Fibroblast of lung (primary cell): ENCODE results near the gene CAMKMT. TPM values are rescaled to one million over a fixed set of nuclear protein-coding genes. Genes with fewer than 3 reads are reported as not detected.

Experiments
- DNase-seq, 2 donors: peaks; one replicate each; pipeline versions ENCODE4 v3.0.0 to v3.0.0-alpha.2; 2010; ENCODE audit warnings: low read depth in 2 of 2
- H2AFZ ChIP-seq: 2 replicates; pipeline ENCODE4 v1.5.1; 2012; ENCODE audit warnings: low read length, control low read depth, inconsistent platforms
- H3K27ac ChIP-seq: 2 replicates; pipeline ENCODE4 v1.5.1; 2011; ENCODE audit warnings: low read length, control low read depth; ENCODE audit not compliant: insufficient read depth
- H3K27me3 ChIP-seq: 2 replicates; pipeline ENCODE4 v1.5.1; 2011; ENCODE audit warnings: mild to moderate bottlenecking, low read length; ENCODE audit not compliant: control insufficient read depth, insufficient read depth
- H3K36me3 ChIP-seq: 2 replicates; pipeline ENCODE4 v1.5.1; 2011; ENCODE audit warnings: low read length; ENCODE audit not compliant: control insufficient read depth, insufficient read depth
- H3K4me1 ChIP-seq: 2 replicates; pipeline ENCODE4 v1.5.1; 2011; ENCODE audit warnings: low read length; ENCODE audit not compliant: control insufficient read depth, insufficient read depth; ENCODE audit errors: extremely low read depth
- H3K4me2 ChIP-seq: 2 replicates; pipeline ENCODE4 v1.5.1; 2011; ENCODE audit warnings: low read length, control low read depth; ENCODE audit not compliant: insufficient read depth; ENCODE audit errors: extremely low read depth
- H3K4me3 ChIP-seq, 4 experiments: fragments of 200-600 bp in 1 of 4; sonication (generic) in 1 of 4; replicated peaks in 1 of 4; 2 replicates each; pipeline ENCODE4 v1.5.1; 2011 to 2016; ENCODE audit warnings: low read length in 4 of 4, low read depth in 3 of 4, mild to moderate bottlenecking in 3 of 4, control low read depth in 2 of 4, inconsistent platforms in 1 of 4, mixed read lengths in 1 of 4; ENCODE audit not compliant: insufficient read depth in 1 of 4; ENCODE audit errors: control extremely low read depth in 1 of 4
- H3K79me2 ChIP-seq: 2 replicates; pipeline ENCODE4 v1.5.1; 2012; ENCODE audit warnings: mild to moderate bottlenecking, low read length, inconsistent platforms; ENCODE audit not compliant: control insufficient read depth, insufficient read depth
- H3K9ac ChIP-seq: 2 replicates; pipeline ENCODE4 v1.5.1; 2011; ENCODE audit warnings: mild to moderate bottlenecking, low read length, control low read depth; ENCODE audit not compliant: insufficient read depth
- H3K9me3 ChIP-seq: 2 replicates; pipeline ENCODE4 v1.5.1; 2012; ENCODE audit warnings: low read depth, low read length; ENCODE audit not compliant: control insufficient read depth, insufficient read depth
- H4K20me1 ChIP-seq: 2 replicates; pipeline ENCODE4 v1.5.1; 2011; ENCODE audit warnings: low read length; ENCODE audit not compliant: control insufficient read depth, insufficient read depth; ENCODE audit errors: extremely low read depth
- EZH2 ChIP-seq: IDR thresholded peaks from 2 replicates; pipeline ENCODE4 v1.5.1; 2012; ENCODE audit warnings: low read length, control low read depth, mild to moderate bottlenecking; ENCODE audit errors: missing control alignments
- polyA plus RNA-seq, 2 donors: library from polyadenylated mRNA; depleted of rRNA in 1 of 2; stranded (reverse) in 1 of 2; unstranded in 1 of 2; fragments of >200 nt; gene quantifications; 2 replicates each; pipeline ENCODE4 v1.2.1, GENCODE V29; 2011 to 2012; ENCODE audit warnings: missing spikeins in 1 of 2
- total RNA-seq: library from RNA; depleted of rRNA; stranded (reverse); fragments of >200 nt; gene quantifications from 2 replicates; pipeline ENCODE4 v1.2.1, GENCODE V29; 2014
- TF ChIP-seq, protein P1 (sequence below), 2 donors: IDR thresholded peaks in 1 of 2; conservative IDR thresholded peaks in 1 of 2; 1 replicate in 1 of 2; 2 replicates in 1 of 2; pipeline ENCODE4 v1.5.1; 2011 to 2012; ENCODE audit warnings: low read length in 2 of 2, control low read depth in 1 of 2, inconsistent platforms in 1 of 2, low read depth in 1 of 2, mild to moderate bottlenecking in 1 of 2

CAMKMT gene
- total and polyA plus RNA-seq, 2 donors (not counting 1 experiment from before 2014, with no cell fraction given): 7.9 to 11.6 TPM

DNA sequence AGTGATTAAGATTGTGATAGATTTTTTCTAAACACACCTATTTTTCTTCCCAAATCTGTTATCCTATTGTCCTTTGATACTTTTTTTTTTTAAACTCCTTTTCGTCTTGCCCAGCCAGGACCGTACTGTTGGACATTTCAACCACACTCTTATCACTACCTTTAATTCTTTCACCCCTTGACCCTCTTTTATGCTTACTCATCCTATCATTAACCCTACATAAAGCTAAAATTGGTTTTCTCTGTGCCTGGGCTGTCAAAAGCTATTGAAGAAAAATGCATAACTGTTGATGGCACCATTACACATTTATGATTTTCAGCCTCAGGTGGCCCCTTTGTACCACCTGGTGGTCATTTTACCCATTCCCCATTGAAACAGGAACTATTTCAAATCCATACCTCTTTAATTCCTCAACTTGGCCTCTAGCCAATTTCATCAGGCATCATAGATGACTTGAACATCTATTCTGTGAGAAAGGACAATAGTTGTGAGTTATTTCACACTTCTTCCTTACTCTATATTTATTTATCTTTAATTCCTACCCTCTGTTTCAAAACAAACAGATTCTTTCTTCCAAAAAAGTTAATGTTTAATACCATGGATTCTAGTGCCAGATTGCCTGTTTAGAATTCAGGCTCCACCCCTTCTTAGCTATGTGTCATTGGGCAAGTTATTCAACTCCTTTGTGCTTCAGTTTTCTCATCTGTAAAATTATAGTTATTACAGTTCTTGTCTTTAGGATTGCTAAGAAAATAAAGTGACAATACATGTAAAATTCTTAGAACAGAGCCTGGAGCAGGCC, 258.6 kb downstream of the CAMKMT start:
- H3K36me3 ChIP-seq: no peaks in the 10 kb centered on the region
- DNase-seq: no peak
- no peak overlapping the region for H3K27ac ChIP-seq
- no peaks in the 10 kb centered on the region for H3K9me3 ChIP-seq
- TF ChIP-seq EZH2: no peak
- TF ChIP-seq, protein P1, sequence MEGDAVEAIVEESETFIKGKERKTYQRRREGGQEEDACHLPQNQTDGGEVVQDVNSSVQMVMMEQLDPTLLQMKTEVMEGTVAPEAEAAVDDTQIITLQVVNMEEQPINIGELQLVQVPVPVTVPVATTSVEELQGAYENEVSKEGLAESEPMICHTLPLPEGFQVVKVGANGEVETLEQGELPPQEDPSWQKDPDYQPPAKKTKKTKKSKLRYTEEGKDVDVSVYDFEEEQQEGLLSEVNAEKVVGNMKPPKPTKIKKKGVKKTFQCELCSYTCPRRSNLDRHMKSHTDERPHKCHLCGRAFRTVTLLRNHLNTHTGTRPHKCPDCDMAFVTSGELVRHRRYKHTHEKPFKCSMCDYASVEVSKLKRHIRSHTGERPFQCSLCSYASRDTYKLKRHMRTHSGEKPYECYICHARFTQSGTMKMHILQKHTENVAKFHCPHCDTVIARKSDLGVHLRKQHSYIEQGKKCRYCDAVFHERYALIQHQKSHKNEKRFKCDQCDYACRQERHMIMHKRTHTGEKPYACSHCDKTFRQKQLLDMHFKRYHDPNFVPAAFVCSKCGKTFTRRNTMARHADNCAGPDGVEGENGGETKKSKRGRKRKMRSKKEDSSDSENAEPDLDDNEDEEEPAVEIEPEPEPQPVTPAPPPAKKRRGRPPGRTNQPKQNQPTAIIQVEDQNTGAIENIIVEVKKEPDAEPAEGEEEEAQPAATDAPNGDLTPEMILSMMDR (conservative IDR thresholded peaks at IDR 0.05 in 1 of 2, IDR thresholded peaks at IDR 0.05 in 1 of 2; ENCODE audit: low read depth in 1 of 2, low read length in 2 of 2): no peak
- no peak overlapping the region for H3K9ac ChIP-seq
- H3K4me2 ChIP-seq: no peak overlapping the region
- no peaks in the 10 kb centered on the region for H3K27me3 ChIP-seq
- H3K79me2 ChIP-seq: no peaks in the 10 kb centered on the region
- H4K20me1 ChIP-seq: no peaks in the 10 kb centered on the region
- no peak overlapping the region for H3K4me3 ChIP-seq
- no peak overlapping the region for H2AFZ ChIP-seq
- no peaks in the 10 kb centered on the region for H3K4me1 ChIP-seq

DNA sequence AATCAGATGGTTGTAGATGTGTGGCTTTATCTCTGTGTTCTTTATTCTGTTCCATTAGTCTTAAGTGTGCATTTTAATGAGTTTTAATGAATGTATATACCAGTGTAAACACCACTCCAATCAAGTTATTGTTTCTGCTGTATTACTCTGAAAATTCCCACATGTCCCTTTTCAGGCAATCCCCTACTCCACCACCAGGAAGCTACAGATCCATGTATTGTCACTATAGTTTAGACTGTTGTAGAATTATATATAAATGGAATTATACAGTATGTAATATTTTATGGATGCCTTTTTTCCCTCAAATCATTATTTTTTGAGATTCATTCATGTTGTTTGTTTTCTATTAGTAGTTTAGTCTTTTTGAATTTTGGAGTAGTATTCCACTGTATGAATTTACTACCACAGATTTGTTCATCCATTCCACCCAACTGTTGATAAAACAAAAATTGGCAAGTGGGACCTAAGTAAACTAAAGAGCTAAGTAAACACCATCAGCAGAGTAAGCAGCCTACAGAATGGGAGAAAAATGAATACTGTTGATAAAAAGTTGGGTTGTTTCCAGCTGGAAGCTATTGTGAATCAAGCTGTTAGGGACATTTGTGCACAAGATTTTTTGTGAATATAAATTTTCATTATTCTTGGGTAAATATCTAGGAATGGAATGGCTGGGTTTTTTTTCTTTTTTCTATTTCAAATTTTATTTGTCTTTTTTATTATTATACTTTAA, 262.0 kb downstream of the CAMKMT start:
- H3K27me3 ChIP-seq: no peaks in the 10 kb centered on the region
- no peaks in the 10 kb centered on the region for H3K9me3 ChIP-seq
- TF ChIP-seq, protein P1 (conservative IDR thresholded peaks at IDR 0.05 in 1 of 2, IDR thresholded peaks at IDR 0.05 in 1 of 2; ENCODE audit: low read depth in 1 of 2, low read length in 2 of 2): peak in 1 of 2 donors; percentile 29
- TF ChIP-seq EZH2: no peak
- no peaks in the 10 kb centered on the region for H3K4me1 ChIP-seq
- H3K36me3 ChIP-seq: no peaks in the 10 kb centered on the region
- no peaks in the 10 kb centered on the region for H3K79me2 ChIP-seq
- no peak overlapping the region for H3K27ac ChIP-seq
- DNase-seq: no peak
- H3K4me2 ChIP-seq: no peak overlapping the region
- no peak overlapping the region for H2AFZ ChIP-seq
- no peak overlapping the region for H3K4me3 ChIP-seq
- H4K20me1 ChIP-seq: no peaks in the 10 kb centered on the region
- H3K9ac ChIP-seq: no peak overlapping the region

DNA sequence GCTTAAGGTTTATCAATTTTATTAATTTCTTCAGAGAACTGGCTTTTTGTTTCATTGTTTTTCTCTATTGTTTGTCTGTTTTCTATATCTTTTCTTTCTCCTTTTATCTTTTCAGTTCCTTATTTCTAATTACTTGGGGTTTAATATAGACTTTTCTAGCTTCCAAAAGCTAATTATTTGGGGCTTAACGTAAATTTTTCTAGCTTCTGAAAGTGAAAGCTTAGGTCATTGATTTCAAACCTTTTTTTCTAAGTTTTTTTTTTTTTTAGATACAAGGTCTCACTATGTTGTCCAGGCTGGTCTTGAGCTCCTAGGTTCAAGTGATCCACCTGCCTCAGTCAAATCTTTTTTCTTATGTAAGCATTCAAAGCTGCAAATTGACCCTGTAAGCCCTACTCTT, 266.6 kb downstream of the CAMKMT start:
- H3K4me2 ChIP-seq: no peak overlapping the region
- no peaks in the 10 kb centered on the region for H3K27me3 ChIP-seq
- no peaks in the 10 kb centered on the region for H4K20me1 ChIP-seq
- no peaks in the 10 kb centered on the region for H3K9me3 ChIP-seq
- no peaks in the 10 kb centered on the region for H3K36me3 ChIP-seq
- H3K9ac ChIP-seq: no peak overlapping the region
- DNase-seq: no peak
- no peak overlapping the region for H3K4me3 ChIP-seq
- no peak overlapping the region for H2AFZ ChIP-seq
- H3K27ac ChIP-seq: no peak overlapping the region
- H3K4me1 ChIP-seq: no peaks in the 10 kb centered on the region
- H3K79me2 ChIP-seq: no peaks in the 10 kb centered on the region
- TF ChIP-seq EZH2: no peak
- TF ChIP-seq, protein P1 (conservative IDR thresholded peaks at IDR 0.05 in 1 of 2, IDR thresholded peaks at IDR 0.05 in 1 of 2; ENCODE audit: low read depth in 1 of 2, low read length in 2 of 2): no peak
